IPS-18c (cell line): ENCODE results near the gene CITED2.
"Not testable (repeated sequence)": the region's sequence is repeated elsewhere in the genome, so short reads cannot be mapped to it uniquely, and the experiment has no call there.

ENCODE experiments used
- H3K4me3 ChIP-seq: 2 replicates; pipeline ENCODE4 v1.7.0; 2013; ENCODE audit warnings: low read depth, mild to moderate bottlenecking, low read length, moderate library complexity; ENCODE audit not compliant: insufficient read depth
- H3K9me3 ChIP-seq: one replicate; pipeline ENCODE4 v1.6.1; 2013; ENCODE audit warnings: mild to moderate bottlenecking, low read length, moderate library complexity; ENCODE audit not compliant: control insufficient read depth, insufficient read depth

CITED2 gene

DNA sequence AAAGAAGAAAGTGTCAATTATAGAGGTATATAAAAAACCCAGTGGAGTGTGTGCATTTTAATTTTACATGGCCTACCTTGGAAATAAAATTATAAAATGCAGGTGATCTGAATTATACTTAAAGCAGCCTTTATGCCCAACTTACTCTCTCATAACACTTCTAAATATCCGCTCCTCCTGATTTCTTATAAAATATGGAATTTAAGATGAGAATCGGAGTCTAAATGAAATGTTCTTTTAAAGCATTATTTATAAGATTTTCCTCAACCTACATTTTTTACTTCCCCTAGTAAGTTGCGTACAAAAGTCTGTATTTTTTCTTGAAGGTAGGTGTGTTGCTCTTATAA lies 3.5 kb downstream of the CITED2 start:
- no peaks in the 10 kb centered on the region for H3K9me3 ChIP-seq
- no peak overlapping the region; the same call in 1 of the 2 replicates for H3K4me3 ChIP-seq

DNA sequence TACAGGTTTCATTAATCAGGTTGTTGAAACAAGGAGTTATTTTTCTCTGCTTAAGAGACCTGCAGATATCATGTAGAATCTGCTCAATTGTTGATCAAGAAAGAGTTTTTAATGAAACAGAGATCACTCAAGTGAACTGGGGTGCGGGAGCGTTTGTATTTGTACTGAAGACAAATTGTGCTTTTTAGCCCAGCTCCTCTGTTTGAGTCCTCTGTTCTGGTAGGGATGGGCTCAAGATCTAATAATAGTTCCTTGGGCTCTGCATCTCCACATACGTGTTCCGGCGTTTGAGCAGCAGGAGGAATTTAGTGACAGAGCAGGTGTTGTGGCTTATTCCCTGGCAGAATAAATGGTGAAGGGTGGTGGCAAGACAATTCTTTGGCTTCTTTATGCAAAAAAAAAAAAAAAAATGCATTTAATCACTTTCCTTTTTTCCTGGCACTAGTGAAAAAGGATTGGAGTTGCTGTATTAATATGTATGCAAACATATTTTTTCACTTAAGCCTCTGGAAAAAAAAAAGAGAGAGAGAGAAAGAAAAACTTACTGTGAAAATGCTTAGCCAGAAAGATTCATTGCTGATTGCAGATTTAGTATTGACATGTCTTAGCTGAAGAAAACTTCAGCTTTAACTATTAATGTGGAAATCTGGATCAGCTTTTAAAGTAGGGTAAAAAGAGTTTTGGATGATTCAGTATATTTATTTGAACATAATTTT lies 4.0 kb downstream of the CITED2 start:
- Histone ChIP-seq H3K9me3 (no peaks in the 10 kb centered on the region), H3K4me3 (no peak overlapping the region; the same call in 1 of the 2 replicates)

DNA sequence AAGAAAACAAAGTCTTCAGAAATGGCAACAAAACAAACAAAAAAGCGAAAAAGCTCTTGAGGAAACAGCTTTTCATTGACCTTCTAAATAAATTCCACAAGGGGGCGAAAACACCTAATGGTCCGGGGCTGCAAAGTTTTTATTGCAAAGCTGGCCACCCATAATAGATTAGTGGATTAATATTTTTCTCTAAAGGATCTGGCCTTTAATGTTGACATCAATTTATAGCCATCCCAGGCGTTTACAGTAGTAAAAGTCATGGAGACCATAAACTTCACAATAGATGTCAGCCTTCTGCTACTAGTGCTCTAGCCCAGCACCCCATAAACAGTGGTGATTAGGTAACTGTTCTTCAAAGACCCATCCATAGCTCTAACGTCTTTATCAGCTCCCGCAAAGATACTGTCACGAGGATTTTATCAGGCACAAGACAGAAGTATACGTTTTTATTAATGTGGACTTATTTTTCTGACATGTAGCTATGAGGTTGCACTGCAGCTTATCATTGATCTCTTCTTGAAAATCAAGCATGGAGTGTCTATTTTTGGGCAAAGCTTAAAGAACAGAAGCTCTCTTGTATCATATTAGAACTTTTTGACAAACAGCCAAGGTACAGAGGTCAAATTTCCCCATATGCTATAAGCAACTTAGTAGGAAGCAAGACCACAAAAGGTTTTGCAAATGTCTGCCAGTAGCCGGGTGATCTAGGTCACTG lies 4.7 kb downstream of the CITED2 start:
- Histone ChIP-seq H3K9me3 (no peaks in the 10 kb centered on the region), H3K4me3 (no peak overlapping the region; the same call in 1 of the 2 replicates)

DNA sequence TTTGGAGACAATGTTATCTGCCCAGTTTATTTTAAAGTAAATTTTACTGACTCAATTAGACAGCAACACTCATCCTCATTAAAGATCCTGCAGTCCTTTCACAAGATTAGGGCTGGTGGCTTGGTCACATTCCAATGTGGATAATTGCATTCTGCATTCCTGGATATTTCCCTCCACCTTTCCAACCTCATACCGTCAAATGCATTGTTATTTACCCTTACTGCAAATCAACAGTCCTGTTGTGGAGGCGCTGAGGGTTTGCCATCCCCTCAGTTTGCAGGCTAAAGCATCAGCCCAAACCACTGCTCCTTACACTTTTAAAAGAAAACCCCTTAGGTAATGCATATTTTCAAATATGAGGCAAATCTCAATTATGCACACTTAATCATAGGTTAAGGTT lies 5.4 kb downstream of the CITED2 start:
- H3K4me3 ChIP-seq, result peak overlapping the region; percentile 0; the same call in 1 of the 2 replicates
- H3K9me3 ChIP-seq, result no peaks in the 10 kb centered on the region

DNA sequence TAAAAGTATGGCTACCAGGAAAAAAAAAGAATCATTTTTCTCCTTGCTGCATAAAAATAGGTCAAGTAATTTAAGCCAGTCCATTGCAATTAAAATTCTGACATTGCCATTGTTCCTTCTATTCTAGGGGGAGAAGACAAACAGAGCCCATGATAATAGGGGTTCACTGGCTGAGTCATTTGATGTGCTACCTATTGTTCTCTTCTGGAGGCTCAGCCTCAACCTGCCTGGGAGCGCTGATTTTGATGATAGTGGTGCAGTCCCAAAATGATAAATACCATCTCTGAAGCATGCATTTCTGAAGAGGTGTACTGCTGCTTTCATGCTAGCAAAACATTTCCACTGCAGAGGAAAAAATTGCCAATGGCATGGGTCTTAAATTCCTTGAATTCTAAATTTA lies 5.8 kb downstream of the CITED2 start:
- Histone ChIP-seq H3K4me3 (no peak overlapping the region; the same call in 1 of the 2 replicates), H3K9me3 (no peaks in the 10 kb centered on the region)

DNA sequence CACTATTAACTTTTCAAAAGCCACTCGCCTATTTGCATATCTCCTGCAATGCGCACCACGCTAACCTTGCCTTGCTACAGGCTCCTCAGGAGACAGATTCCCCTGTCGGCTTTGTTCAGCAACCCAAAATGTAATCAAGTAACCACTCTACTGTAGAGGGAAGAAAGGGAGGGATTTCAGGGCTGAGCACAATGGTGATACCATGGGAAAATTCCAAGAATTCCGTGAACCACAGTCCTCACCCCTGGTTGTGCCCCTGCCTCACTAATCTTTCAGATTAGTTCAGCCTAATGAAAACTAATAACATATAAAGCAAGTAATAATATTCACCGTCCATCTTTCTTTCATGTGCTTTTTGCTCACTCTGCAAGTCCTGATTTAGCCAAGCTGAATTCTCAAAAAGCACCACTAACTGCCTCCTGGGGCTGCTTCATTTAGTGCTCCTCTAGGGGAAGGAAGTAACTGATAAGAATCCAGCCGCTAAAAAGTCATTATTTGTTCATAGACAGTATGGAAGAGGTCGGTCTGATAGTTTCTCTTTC lies 6.6 kb downstream of the CITED2 start:
- Histone ChIP-seq H3K9me3 (no peaks in the 10 kb centered on the region), H3K4me3 (no peak overlapping the region; the same call in 1 of the 2 replicates)

DNA sequence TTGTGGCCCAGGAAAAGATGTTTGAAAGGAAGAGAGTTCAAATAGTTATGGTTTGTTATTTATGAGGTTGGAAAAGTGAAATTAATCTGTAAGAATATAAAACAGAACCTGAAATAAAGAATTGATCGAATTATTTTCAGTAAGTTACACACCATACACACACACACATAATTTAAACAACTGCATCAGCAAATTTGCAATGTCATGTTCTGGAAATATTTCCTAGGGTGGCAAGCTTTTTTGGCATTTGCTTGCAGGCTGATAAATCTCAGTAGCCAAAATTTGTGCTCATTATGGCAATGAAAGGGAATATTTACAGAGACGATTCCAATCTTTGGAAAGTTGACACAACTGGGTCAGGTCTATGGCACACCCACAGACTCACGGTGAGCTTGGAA lies 9.5 kb downstream of the CITED2 start:
- H3K9me3 ChIP-seq, result no peaks in the 10 kb centered on the region
- no peak overlapping the region for H3K4me3 ChIP-seq

DNA sequence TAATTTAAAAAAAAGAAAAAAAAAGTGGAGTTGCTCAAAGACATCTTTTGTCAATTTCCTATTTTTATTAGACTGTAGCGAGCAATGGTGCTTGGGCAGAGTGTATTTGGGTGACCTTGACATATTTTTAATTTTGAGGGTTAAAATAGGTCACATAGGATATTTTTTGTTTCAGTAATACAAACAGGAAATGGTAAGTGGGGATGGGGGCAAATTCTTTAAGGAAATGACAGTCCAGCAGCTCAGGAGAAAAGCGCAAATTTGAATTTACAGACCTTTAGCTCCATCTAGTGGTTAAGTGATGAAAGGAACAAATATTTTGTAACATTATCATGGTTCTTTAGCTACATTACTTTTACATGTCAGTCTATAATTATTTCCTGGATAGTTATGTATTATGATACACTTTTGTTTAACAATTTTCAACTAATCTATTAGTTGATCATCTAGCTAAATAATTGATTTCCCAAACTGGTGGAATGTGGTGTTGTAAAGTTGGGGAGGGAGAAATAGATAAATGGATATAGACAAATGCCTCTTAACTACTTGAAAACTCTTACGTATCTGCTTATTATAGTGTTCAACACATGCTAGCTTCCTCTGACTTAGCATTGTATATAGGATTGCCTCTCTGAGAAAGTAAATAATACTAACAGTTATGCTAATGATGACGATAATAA lies 10.0 kb downstream of the CITED2 start:
- H3K4me3 ChIP-seq, result no peak overlapping the region

DNA sequence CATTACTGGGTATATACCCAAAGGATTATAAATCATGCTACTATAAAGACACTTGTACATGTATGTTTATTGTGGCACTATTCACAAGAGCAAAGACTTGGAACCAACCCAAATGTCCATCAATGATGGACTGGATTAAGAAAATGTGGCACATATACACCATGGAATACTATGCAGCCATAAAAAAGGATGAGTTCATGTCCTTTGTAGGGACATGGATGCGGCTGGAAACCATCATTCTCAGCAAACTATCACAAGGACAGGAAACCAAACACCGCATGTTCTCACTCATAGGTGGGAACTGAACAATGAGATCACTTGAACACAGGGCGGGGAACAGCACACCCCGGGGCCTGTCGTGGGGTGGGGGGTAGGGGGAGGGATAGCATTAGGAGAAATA lies 10.7 kb downstream of the CITED2 start:
- not testable (repeated sequence) for H3K4me3 ChIP-seq, H3K9me3 ChIP-seq

More for the DNA sequence above, 10.0 kb downstream of the CITED2 start:
- no peaks in the 10 kb centered on the region for H3K9me3 ChIP-seq

DNA sequence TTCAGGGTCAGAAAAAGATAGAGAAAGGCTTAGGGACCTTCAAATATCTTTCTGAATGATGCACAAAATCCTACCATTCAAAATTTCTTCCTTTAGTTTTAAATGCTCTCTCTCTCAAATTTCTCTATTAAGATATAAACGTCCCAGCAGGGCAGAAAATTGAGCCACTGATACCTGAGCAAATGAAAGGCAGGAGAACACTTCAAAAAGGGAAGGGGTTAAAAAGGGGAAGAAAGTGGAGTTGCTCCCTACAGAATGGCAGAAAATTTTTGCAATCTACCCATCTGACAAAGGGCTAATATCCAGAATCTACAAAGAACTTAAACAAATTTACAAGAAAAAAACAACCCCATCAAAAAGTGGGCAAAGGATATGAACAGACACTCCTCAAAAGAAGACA lies 11.3 kb downstream of the CITED2 start:
- H3K9me3 ChIP-seq, H3K4me3 ChIP-seq: not testable (repeated sequence)

DNA sequence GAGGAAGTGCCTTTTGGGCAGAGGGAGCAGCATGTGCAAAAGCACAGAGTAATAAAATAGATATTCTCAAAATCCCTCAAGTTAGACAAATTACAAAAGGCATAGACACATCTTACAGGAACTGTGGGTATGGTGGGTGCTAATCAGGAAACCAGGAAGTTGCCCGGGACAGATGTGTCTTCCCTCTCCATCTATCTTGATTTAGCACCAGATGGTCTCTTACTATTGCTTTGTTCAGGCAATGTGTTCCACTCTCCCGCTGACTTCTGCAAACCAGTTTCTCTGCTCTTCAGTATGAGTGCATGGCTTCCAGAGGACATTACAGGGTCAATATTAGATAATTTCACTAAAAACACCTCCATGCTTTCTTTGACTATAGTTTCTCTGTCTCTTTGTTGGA lies 13.2 kb downstream of the CITED2 start:
- Histone ChIP-seq H3K9me3 (no peaks in the 10 kb centered on the region), H3K4me3 (no peak overlapping the region)

DNA sequence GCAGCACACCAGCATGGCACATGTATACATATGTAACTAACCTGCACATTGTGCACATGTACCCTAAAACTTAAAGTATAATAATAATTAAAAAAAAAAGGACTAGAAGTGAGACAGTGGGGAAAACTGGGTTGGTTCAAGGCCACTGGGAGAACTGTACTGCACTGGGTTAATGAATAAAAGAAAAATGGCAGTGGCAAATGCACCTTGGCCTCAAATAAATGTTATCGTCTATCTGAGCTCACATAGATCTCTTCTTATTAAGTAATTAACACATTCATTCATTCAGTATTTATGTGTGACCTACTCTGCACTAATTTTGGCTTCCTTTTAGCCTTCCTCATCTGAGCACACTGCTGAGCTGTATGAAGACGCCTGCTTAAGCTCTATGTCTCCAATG lies 17.5 kb downstream of the CITED2 start:
- no peak overlapping the region for H3K4me3 ChIP-seq
- no peaks in the 10 kb centered on the region for H3K9me3 ChIP-seq

DNA sequence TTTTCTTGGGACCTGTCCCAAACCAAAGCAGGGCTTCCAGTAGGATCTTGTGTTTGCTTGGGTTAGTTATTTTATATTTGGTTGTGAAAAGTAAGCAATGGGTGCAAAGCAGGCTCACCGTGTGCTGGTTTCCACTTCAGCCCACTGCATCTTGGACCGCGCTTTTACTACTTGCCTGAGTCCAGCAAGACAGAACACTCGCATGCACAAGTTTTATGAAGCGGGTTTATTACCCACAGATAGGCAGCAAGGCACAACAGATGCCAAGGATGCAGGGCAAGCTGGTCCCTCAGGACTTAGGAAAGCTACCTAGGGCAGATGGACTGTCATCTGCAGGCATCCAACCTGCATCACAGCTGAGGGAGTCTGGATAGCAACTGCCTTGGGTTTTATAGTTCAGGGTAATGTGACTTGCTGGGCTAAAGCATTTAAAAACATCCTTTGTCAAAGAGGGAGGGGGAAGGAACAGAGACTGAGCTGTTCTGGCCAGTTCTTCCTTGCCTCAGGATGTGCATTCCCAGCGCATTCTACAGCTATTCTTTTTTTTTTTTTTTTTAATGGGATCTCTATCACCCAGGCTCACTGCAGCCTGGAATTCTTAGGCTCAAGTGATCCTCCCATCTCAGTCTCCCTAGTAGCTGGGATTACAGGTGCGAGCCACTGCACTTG lies 18.5 kb downstream of the CITED2 start:
- H3K4me3 ChIP-seq, result no peak overlapping the region
- no peaks in the 10 kb centered on the region for H3K9me3 ChIP-seq

DNA sequence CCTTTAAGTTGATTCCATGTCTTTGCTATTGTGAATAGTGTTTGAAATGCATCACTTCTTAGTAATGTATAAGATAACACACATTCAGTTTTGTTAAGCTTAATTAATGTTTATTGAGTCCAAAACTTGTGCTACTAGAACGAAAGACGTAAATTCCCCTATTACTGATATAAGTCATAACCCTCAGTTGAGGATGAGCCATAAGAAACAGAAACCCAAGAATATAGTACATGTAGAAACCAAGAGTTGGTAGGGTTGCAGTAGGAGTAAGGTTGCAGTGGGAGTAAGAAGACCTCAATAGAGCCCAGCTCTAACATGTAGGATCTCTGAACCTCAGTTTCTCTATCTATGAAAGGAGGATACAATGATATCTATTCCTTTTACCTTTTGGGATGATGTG lies 19.3 kb downstream of the CITED2 start:
- no peak overlapping the region for H3K4me3 ChIP-seq
- H3K9me3 ChIP-seq, result no peaks in the 10 kb centered on the region

DNA sequence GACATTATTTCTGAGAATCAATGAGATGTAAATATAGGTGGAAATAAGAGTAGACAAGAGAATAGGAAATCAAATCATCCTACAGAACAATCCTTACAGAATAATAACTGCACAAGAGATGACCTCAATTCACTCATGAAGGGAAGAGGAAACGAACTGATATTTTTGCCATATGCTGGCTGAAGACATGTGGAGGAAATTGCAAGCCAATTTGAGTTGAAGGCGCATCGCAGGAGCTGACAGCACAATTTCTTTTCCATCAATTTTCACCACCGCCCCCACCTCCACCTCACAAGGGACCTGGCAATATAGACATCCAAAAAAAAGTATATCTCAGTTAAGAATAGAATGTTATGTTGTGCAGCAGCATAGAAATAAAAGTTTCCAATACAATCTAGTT lies 20.3 kb downstream of the CITED2 start:
- no peaks in the 10 kb centered on the region for H3K9me3 ChIP-seq
- no peak overlapping the region for H3K4me3 ChIP-seq

DNA sequence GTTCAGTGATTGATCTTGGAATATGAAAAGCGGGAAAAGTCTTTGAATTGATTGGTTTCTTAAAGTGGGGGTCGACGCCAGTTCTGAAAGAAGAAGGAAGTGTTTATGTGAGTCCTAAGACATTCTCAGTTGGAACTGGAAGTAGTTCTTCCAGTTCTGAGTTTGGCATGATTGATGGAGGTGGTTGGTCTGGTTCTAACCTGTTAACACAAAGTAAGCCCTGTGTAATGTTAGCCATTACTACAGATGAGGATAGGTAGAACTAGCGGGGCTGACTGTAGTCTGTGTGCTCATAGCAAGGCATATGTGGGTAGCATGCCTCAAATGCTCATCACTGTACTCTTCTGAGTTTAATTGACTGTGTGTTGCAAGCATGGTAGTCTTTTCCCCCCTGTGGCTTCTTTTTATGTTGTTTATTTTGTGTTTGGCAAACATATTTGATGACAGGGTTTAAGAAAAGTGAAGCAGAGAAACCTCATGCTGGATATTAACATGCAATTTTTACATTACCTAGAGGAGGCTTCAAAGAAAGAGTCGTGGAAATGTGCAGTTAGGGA lies 24.9 kb downstream of the CITED2 start:
- Histone ChIP-seq H3K4me3 (no peak overlapping the region), H3K9me3 (no peaks in the 10 kb centered on the region)

DNA sequence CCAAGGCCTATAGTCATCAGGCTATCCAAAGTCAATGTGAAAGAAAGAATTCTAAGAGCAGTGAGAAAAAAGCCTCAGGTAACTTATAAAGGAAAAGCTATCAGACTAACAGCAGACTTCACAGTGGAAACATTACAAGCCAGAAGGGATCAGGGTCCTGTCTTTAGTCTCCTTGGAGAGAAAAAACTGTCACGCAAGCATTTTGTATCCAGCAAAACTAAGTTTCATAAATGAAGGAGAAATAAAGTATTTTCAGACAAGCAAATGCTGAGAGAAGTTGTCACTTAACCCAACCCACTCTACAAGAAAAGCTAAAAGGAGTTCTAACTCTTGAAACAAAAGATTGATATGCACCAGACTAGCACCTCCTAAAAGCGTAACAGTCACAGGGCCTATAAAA lies 28.1 kb downstream of the CITED2 start:
- no peak overlapping the region for H3K4me3 ChIP-seq
- H3K9me3 ChIP-seq, result no peaks in the 10 kb centered on the region
